HG03565 (cell line): Measurements from ENCODE around the gene HIVEP1.
"Not testable (repeated sequence)": the region's sequence is repeated elsewhere in the genome, so short reads cannot be mapped to it uniquely, and the experiment has no call there.

Experiments
- ATAC-seq: cut with Tn5 transposase; IDR thresholded peaks from one replicate; pipeline ENCODE4 v1.9.1; 2021; ENCODE audit warnings: mild to moderate bottlenecking, moderate library complexity; ENCODE audit not compliant: unreplicated experiment

The HIVEP1 gene

GRCh38 chr6:12176782-12177181 is 164.7 kb downstream of the HIVEP1 start:
- not testable (repeated sequence) for ATAC-seq

DNA sequence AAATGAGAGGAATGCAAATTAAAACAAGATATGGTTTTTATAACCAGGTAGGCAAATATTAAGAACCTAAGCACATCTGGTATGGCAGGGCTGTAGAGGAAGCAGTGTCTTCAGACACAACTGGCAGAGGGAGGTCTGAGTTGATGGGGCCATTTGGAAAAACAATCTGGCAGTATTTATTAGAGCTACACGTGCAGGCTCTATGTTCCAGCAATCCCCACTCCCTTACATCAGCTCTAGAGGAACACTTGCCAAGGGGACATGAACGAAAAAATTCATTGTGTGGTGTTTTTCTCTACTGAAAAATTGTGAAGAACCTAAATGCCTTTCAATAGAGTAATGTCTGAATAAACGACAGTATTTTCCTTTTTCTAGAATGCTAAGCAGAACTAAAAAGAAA is 166.4 kb downstream of the HIVEP1 start:
- ATAC-seq: no peak

- no peak for ATAC-seq
Measured at GRCh38 chr6:12181481-12181880, 169.4 kb downstream of the HIVEP1 start.

GRCh38 chr6:12182676-12183075 is 170.6 kb downstream of the HIVEP1 start:
- ATAC-seq: no peak

DNA sequence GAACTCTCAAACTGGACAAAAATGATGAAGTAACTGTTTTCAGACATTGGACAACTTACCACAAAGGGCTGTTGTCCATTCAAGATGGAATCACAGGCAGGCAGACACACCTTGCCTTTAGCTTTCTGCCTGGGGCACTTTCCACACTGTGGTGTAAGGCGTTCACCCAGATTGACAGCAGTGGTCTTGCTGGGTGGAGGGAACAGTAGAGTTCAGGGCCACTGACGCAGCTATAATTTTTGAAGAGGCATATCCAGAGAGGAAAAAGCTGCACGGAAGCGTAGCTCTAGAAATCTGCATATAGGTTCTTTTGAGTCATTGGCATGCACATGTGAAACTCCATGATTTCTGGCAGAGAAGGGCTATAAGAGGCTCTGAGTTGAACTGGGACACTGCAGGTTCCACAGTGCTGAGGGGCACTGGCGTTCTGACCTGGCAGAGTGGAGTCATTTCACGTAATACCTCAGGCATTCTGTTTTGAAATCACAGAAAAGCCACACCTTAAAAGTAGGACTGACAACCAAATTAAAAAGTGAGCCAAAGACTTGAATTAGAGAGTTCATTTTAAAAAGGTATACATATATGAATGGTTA is 173.1 kb downstream of the HIVEP1 start:
- ATAC-seq: no peak

GRCh38 chr6:12186528-12186927 is 174.4 kb downstream of the HIVEP1 start:
- ATAC-seq: no peak

DNA sequence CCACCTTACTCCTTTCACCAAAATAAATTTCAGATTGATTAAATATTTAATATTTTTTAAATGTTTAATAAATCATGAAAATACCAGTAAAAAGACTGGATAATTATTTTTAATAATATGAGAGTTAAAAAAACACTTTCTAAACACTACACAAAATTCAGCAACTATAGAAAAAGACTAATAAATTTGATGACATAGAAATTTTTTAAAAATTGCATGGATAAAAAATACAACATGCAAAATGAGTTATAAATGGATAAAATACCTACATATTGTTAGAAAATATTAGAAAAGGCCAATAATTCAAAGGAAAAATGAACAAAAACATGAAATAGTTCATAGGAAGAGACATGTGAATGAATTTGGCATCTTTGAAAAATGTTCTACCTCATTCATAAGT is 177.0 kb downstream of the HIVEP1 start:
- no peak for ATAC-seq

DNA sequence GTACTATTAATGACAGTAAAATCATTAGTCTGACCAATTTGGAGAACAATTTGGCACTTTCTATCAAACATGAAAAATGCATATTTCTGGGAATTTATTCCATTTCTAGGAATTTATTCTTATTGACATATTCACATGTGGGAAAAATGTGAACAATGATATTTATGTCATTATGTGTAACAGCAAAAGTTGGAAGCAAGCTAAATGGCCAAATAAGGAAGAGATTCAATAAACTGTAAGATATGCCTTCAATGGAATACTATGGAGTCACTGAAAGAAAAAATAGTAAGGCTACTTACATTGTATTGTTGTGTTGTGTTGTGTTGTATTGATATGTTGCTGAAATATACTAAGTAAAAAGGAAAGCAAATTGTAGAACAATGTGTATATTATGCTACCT is 177.5 kb downstream of the HIVEP1 start:
- ATAC-seq: no peak

DNA sequence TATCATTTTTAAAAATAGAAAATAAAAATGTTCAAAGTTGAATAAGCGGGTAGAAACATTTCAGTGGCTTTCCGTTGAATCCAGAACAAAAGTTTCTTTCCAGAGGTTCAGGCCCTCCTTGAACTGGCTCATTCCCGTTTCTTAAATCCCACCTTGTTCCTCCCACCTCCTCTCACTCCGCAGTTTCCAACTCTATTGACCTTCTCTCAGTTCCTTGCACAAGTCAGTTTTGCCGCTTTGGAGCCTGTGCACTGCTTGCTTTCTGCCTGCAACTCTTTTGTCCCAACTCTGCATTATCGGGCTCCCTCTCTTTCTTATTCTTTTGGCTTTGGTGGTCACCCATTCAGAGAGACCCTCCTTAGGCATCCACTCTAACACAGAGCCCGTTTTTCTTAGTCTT is 178.1 kb downstream of the HIVEP1 start:
- ATAC-seq: no peak

GRCh38 chr6:12196326-12196936 is 184.3 kb downstream of the HIVEP1 start:
- no peak for ATAC-seq

GRCh38 chr6:12198851-12199250 is 186.7 kb downstream of the HIVEP1 start:
- ATAC-seq: no peak

DNA sequence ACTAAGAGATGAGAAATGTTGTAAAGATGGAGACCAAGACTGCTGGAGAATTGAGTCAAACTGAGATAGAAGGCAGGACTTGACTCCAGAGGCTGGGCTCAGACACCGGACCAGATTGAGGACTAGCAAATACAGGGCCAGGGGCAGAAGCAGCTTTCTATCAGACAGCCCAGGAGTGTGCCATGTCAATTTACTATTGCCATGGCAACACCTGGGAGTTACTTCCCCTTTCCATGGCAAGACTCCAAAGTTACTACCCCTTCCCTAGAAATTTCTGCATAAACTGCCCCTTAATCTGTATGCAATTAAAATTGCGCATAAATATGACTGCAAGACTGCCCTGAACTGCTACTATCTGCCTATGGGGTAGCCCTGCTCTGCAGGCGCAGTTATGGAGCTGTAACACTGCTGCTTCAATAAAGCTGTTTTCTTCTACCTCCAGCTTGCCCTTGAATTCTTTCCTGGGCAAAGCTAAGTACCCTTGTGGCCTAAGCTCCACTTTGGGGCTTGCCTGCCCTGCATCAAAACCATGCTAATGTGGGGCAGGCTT is 188.0 kb downstream of the HIVEP1 start:
- ATAC-seq: no peak

DNA sequence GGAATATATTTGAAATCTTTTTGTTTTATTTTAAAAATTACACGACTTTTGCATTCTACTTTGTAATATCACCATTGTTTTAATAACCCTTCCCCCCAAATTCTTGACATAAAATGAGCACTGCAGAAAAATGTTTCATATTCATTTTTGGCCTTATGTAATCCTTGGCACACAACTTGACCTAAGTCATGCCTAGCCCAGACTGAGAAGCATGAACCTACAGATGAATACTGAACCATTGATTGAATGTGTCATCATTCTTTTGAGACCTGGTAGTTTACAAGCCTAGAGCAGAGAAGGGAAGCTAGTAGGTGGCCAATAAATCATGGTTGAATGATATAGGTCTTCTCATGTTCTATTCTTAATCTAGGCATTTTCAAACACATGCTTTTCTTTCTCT is 188.6 kb downstream of the HIVEP1 start:
- no peak for ATAC-seq

DNA sequence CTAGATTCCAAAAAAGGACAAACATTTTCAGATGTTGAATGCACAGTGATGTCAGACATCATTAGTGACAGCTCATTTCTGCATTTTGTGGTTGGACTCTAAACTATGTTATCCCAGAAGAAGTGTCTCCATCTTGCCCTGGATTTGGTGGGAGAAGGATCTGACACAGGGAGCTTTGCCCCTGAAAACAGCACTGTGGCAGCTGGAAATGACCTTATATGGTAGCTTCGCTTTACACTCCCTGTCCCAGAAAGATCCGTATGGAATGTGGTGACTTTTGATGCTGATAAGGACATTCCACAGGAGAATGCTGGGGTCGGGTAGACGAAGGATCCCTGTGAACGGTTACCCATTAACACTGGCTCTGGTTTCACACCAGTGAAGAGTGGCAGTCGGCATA is 190.9 kb downstream of the HIVEP1 start:
- no peak for ATAC-seq

DNA sequence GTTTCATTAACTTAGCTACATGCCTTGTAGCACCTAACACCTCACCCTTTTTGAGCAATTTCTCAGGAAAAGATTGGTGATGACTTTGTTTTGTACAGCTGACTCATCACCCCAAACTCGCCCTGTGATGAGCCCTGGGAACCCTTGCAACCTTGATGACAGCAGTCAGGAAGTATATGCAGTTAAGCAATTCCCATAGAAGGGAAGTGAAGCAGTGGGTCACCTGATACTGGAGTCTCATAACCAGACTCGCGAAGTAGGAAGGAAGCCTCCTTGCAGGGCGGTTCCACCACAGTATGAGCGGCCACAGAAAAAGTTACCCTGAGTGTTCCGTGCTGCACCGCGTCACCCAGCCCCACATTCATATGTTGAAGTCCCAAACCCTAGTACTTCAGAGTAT is 196.1 kb downstream of the HIVEP1 start:
- no peak for ATAC-seq

- no peak for ATAC-seq
Measured at GRCh38 chr6:12208673-12209072, 196.6 kb downstream of the HIVEP1 start.
